GM12892 (cell line): ENCODE measurements around the gene GLCE.

ENCODE experiments used
- POLR2A ChIP-seq: IDR thresholded peaks from 2 replicates; pipeline ENCODE4 v1.6.1; 2011; ENCODE audit warnings: low read depth, low read length, control low read depth
- POLR2AphosphoS5 ChIP-seq: IDR thresholded peaks from 2 replicates; pipeline ENCODE4 v1.6.1; 2011; ENCODE audit warnings: low read depth, low read length, control low read depth

DNA sequence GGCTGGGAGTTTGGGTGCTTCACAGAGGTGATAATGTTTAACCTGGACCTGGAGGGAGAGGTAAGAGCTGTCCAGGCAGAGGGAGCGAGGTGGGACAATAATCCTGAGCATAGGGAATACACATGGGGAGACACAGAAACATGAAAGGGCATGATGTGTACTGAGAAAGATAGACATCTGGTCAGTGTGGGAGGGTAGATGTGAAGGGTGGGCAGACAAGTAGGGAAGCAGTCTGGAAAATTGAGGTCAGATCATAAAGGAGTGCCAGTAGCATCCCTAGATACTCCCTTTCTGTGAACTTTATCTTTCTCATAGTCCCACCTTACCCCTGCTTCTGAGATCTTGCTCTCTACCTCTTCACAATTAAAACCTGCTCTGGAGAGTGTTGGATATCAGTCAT lies 12.0 kb upstream of the GLCE start:
- TF ChIP-seq POLR2A (no peak), POLR2AphosphoS5 (no peak)
